ENCODE measurements around the gene CAVIN2. TPM values are rescaled to one million over a fixed set of nuclear protein-coding genes. Genes with fewer than 3 reads are reported as not detected.
A peak's percentile ranks its signal among the peaks of the same experiment; 100 is the strongest.

Gene CAVIN2
- total and polyA plus RNA-seq, 2 experiments from 2014 or later = 0.74 to 1.0 TPM

- Histone ChIP-seq H3K27me3 (no peaks in the 10 kb centered on the region), H3K36me3 (no peaks in the 10 kb centered on the region), H3K4me3 (no peak overlapping the region), H3K27ac (no peak overlapping the region), H3K4me1 (ENCODE audit: low read depth) (no peaks in the 10 kb centered on the region), H3K9me3 (ENCODE audit: low read depth) (no peaks in the 10 kb centered on the region)
- no peak for DNase-seq (ENCODE audit: low read depth in 1 of 2, low spot score in 1 of 2)
- TF ChIP-seq, protein P1, sequence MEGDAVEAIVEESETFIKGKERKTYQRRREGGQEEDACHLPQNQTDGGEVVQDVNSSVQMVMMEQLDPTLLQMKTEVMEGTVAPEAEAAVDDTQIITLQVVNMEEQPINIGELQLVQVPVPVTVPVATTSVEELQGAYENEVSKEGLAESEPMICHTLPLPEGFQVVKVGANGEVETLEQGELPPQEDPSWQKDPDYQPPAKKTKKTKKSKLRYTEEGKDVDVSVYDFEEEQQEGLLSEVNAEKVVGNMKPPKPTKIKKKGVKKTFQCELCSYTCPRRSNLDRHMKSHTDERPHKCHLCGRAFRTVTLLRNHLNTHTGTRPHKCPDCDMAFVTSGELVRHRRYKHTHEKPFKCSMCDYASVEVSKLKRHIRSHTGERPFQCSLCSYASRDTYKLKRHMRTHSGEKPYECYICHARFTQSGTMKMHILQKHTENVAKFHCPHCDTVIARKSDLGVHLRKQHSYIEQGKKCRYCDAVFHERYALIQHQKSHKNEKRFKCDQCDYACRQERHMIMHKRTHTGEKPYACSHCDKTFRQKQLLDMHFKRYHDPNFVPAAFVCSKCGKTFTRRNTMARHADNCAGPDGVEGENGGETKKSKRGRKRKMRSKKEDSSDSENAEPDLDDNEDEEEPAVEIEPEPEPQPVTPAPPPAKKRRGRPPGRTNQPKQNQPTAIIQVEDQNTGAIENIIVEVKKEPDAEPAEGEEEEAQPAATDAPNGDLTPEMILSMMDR (IDR thresholded peaks at IDR 0.05; ENCODE audit: low read depth, low read length) = no peak
Observed at GRCh38 chr2:191797942-191798876, 48.7 kb downstream of the CAVIN2 start.

DNA sequence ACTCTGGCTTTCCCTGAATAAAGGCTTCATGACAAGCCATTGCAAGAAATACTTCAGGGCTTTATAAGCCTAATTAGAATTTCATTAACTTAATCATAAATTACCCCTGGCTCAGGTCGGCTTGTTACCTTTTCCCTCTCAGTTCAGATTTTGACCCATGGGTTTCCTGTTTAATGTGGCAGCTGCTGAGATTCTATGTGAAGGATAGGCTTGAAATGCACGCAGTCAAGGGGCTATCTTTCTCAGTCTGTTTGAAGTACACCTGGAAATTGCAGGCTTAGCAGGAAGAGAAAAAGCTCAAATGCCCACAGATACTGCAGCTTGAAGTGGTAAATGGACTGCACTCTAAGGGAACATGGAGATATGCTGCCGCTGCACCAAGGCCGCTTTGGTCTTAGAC is 49.4 kb downstream of the CAVIN2 start:
- Histone ChIP-seq H3K4me1 (ENCODE audit: low read depth) (no peaks in the 10 kb centered on the region), H3K9me3 (ENCODE audit: low read depth) (no peaks in the 10 kb centered on the region), H3K36me3 (no peaks in the 10 kb centered on the region), H3K4me3 (no peak overlapping the region), H3K27me3 (no peaks in the 10 kb centered on the region), H3K27ac (no peak overlapping the region)
- TF ChIP-seq, protein P1 (IDR thresholded peaks at IDR 0.05; ENCODE audit: low read depth, low read length) = no peak
- no peak for DNase-seq (ENCODE audit: low read depth in 1 of 2, low spot score in 1 of 2)

DNA sequence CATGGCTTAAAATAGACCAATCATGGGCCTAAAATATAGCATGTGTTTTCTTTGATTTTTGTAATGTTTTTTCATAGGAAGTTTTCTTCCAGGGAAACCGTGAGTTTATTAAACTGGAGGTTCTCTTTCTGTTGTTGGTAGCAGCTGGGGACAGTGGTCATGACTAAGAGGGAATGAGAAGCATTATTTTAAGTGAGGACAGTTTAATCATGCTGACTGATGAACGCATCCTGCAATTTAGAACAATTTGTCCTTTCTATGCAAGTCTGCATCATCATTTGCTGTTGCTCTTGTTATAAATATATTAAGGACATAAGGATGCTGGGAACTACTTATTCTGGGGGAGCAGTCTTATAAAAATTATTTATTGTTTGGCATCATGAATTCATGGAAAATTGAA is 51.2 kb downstream of the CAVIN2 start:
- TF ChIP-seq, protein P1 (IDR thresholded peaks at IDR 0.05; ENCODE audit: low read depth, low read length) = no peak
- no peak for DNase-seq (ENCODE audit: low read depth in 1 of 2, low spot score in 1 of 2)
- Histone ChIP-seq H3K27me3 (no peaks in the 10 kb centered on the region), H3K4me1 (ENCODE audit: low read depth) (peaks cover 3% of the 10 kb centered on the region), H3K27ac (no peak overlapping the region), H3K36me3 (no peaks in the 10 kb centered on the region), H3K9me3 (ENCODE audit: low read depth) (no peaks in the 10 kb centered on the region), H3K4me3 (no peak overlapping the region)

GRCh38 chr2:191791953-191792560 is 54.8 kb downstream of the CAVIN2 start:
- H3K27me3 ChIP-seq = no peaks in the 10 kb centered on the region
- H3K9me3 ChIP-seq (ENCODE audit: low read depth) = no peaks in the 10 kb centered on the region
- no peak overlapping the region for H3K27ac ChIP-seq
- peaks cover 12% of the 10 kb centered on the region for H3K4me1 ChIP-seq (ENCODE audit: low read depth)
- DNase-seq (ENCODE audit: low read depth in 1 of 2, low spot score in 1 of 2) = no peak
- TF ChIP-seq, protein P1 (IDR thresholded peaks at IDR 0.05; ENCODE audit: low read depth, low read length) = no peak
- H3K36me3 ChIP-seq = no peaks in the 10 kb centered on the region
- H3K4me3 ChIP-seq = no peak overlapping the region

DNA sequence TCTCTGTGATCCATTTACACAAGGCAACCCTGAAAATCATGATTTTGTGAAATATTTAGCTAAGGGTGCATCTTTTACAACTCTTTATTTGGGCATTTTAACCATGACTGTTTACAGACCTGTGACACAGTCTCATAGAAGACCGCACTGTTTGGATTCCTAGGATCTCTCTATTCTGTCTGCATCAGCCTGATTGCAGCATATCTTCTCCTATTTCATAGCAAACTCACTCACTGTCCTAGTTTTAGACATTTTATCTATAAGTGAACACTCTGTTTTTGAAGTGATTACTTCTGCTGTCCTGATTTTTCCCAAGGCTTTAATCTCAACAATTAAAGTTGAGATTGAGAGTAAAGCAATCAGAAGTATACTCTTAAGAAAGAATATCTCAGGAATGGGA is 56.2 kb downstream of the CAVIN2 start:
- H3K9me3 ChIP-seq (ENCODE audit: low read depth) = no peaks in the 10 kb centered on the region
- TF ChIP-seq, protein P1 (IDR thresholded peaks at IDR 0.05; ENCODE audit: low read depth, low read length) = no peak
- no peaks in the 10 kb centered on the region for H3K36me3 ChIP-seq
- no peak overlapping the region for H3K4me3 ChIP-seq
- peaks cover 17% of the 10 kb centered on the region for H3K4me1 ChIP-seq (ENCODE audit: low read depth)
- H3K27me3 ChIP-seq = no peaks in the 10 kb centered on the region
- peak in 1 of 2 donors; percentile 12 for DNase-seq (ENCODE audit: low read depth in 1 of 2, low spot score in 1 of 2)
- no peak overlapping the region for H3K27ac ChIP-seq

Data from cardiac muscle cell (in vitro differentiated cells and primary cell).